Subcutaneous preadipocyte (primary cell): ENCODE data around the gene ACE2. TPM values are rescaled to one million over a fixed set of nuclear protein-coding genes. Genes with fewer than 3 reads are reported as not detected.

ENCODE experiments used
- total RNA-seq: library from RNA; depleted of rRNA; stranded (reverse); fragments of >200 nt; gene quantifications from 2 replicates; pipeline ENCODE4 v1.2.3, GENCODE V29; 2012

Gene ACE2
- total RNA-seq: under 0.01 TPM in 1 of 2 replicates, not detected in the other

DNA sequence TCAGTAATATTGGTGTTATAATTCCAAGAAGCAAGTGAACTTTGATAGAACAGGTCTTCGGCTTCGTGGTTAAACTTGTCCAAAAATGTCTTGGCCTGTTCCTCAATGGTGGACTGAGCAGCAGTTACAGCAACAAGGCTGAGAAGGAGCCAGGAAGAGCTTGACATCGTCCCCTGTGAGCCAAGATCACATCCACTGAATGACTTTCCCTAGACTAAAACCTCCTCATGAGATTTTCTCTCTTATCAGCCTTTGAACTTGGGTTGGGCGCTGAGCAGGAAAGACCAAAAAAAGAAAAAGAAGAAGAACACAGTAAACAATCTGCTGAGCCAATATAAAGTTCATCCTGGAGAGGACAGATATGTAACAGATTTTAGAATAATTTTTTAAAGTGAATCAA lies at the start of gene ACE2:
Gene ACE2, minus strand, starts transcription at position 216 of the 400 bp plus-strand sequence. Its CDS starts 49 bp downstream, at position 167.

Other genes starting within 250 kb of the ACE2 start
- gene VEGFD, start 216.5 kb downstream of the ACE2 start, total RNA-seq: 0.78 and 1.1 TPM in 2 replicates
- 11.9 and 12.1 TPM in 2 replicates for gene PIR, start 107.6 kb downstream of the ACE2 start, total RNA-seq
- gene BMX, start 100.2 kb downstream of the ACE2 start, total RNA-seq: not detected in 2 replicates
- 0.20 and 0.37 TPM in 2 replicates for gene CLTRN, start 63.8 kb upstream of the ACE2 start, total RNA-seq
- gene CA5B, start 137.3 kb upstream of the ACE2 start, total RNA-seq: 9.2 and 14.0 TPM in 2 replicates
- gene ZRSR2, start 189.5 kb upstream of the ACE2 start, total RNA-seq: 3.1 and 3.3 TPM in 2 replicates